GM23338 (cell line): ENCODE results near the gene A3GALT2. TPM values are rescaled to one million over a fixed set of nuclear protein-coding genes. Genes with fewer than 3 reads are reported as not detected.

Experiments used
- ATAC-seq: fragments of 200-7000 bp; cut with Tn5 transposase; 3 replicates; pipeline ENCODE4 v1.9.1; 2020
- DNase-seq: peaks from one replicate; pipeline ENCODE4 v3.0.0-alpha.2; 2015; ENCODE audit warnings: low spot score
- H2AFZ ChIP-seq: fragments of 200-600 bp; sonication (generic); 2 replicates; pipeline ENCODE4 v1.8.0; 2016; ENCODE audit warnings: antibody characterized with exemption, mild to moderate bottlenecking, moderate library complexity
- H3F3A ChIP-seq: fragments of 200-600 bp; sonication (generic); replicated peaks from 2 replicates; pipeline ENCODE4 v1.8.0; 2017; ENCODE audit warnings: antibody characterized with exemption, mixed run types, low read depth
- H3K27ac ChIP-seq: fragments of 200-600 bp; sonication (generic); 2 replicates; pipeline ENCODE4 v1.6.1; 2016; ENCODE audit warnings: low read depth
- H3K27me3 ChIP-seq: fragments of 200-600 bp; sonication (generic); 2 replicates; pipeline ENCODE4 v1.8.0; 2016; ENCODE audit warnings: mild to moderate bottlenecking, mixed run types, moderate library complexity; ENCODE audit not compliant: insufficient read depth
- H3K36me3 ChIP-seq: fragments of 200-600 bp; sonication (generic); 2 replicates; pipeline ENCODE4 v1.8.0; 2016; ENCODE audit warnings: mild to moderate bottlenecking; ENCODE audit not compliant: insufficient read depth
- H3K4me1 ChIP-seq: fragments of 200-600 bp; sonication (generic); 2 replicates; pipeline ENCODE4 v1.8.0; 2016; ENCODE audit warnings: mild to moderate bottlenecking, moderate library complexity; ENCODE audit not compliant: insufficient read depth
- H3K4me2 ChIP-seq: fragments of 200-600 bp; sonication (generic); 2 replicates; pipeline ENCODE4 v1.7.1; 2017; ENCODE audit warnings: mixed run types
- H3K4me3 ChIP-seq: fragments of 200-600 bp; sonication (generic); 2 replicates; pipeline ENCODE4 v1.6.1; 2016; ENCODE audit warnings: mixed run types
- H3K79me2 ChIP-seq: fragments of 200-600 bp; sonication (generic); replicated peaks from 2 replicates; pipeline ENCODE4 v1.8.0; 2017; ENCODE audit warnings: mild to moderate bottlenecking; ENCODE audit not compliant: insufficient read depth
- H3K9me2 ChIP-seq: fragments of 200-600 bp; sonication (generic); 2 replicates; pipeline ENCODE4 v1.8.0; 2017; ENCODE audit not compliant: insufficient read depth
- H4K20me1 ChIP-seq: fragments of 200-600 bp; sonication (generic); replicated peaks from 2 replicates; pipeline ENCODE4 v1.8.0; 2017; ENCODE audit warnings: mild to moderate bottlenecking; ENCODE audit not compliant: insufficient read depth
- H3K27ac Mint-ChIP-seq: 2 replicates; pipeline ENCODE4 v1.8.0; 2020; ENCODE audit warnings: inconsistent platforms, mild to moderate bottlenecking, moderate library complexity, mixed read lengths
- H3K27me3 Mint-ChIP-seq: 3 replicates; pipeline ENCODE4 v1.8.0; 2022; ENCODE audit warnings: low read depth, mild to moderate bottlenecking, moderate library complexity, mixed read lengths, inconsistent platforms; ENCODE audit not compliant: insufficient read depth, poor library complexity
- H3K36me3 Mint-ChIP-seq: 3 replicates; pipeline ENCODE4 v1.8.0; 2021; ENCODE audit warnings: low read depth, mild to moderate bottlenecking, inconsistent platforms, moderate library complexity, mixed read lengths
- H3K4me1 Mint-ChIP-seq: 3 replicates; pipeline ENCODE4 v1.8.0; 2020; ENCODE audit warnings: mild to moderate bottlenecking, inconsistent platforms, mixed read lengths
- H3K4me3 Mint-ChIP-seq: 3 replicates; pipeline ENCODE4 v1.8.0; 2021; ENCODE audit warnings: moderate library complexity, mild to moderate bottlenecking, inconsistent platforms, mixed read lengths
- H3K9me3 Mint-ChIP-seq: 3 replicates; pipeline ENCODE4 v1.8.0; 2020; ENCODE audit warnings: moderate library complexity, mild to moderate bottlenecking, inconsistent platforms, mixed read lengths
- ZNF462 ChIP-seq: fragments of 250-450 bp; sonication (Bioruptor Pico); IDR thresholded peaks from 2 replicates; pipeline ENCODE4 v1.5.0; 2020; ENCODE audit warnings: mild to moderate bottlenecking, moderate library complexity
- polyA plus RNA-seq: library from polyadenylated mRNA; unstranded; fragments of >200 nt; fragmentation: Nextera tagmentation; extraction: Ambion mirVana; gene quantifications from 2 replicates; pipeline ENCODE4 v1.2.1, GENCODE V29; 2016
- total RNA-seq: library from RNA; depleted of rRNA; stranded (reverse); fragments of >200 nt; shearing (Covaris generic); gene quantifications from 2 replicates; pipeline ENCODE4 v1.2.3, GENCODE V29; 2014
- TF ChIP-seq, protein P1 (sequence below): IDR thresholded peaks from one replicate; pipeline ENCODE4 v1.6.1; 2018; ENCODE audit warnings: antibody characterized with exemption; ENCODE audit not compliant: unreplicated experiment

Gene A3GALT2
- total and polyA plus RNA-seq, 2 experiments from 2014 or later: not detected

DNA sequence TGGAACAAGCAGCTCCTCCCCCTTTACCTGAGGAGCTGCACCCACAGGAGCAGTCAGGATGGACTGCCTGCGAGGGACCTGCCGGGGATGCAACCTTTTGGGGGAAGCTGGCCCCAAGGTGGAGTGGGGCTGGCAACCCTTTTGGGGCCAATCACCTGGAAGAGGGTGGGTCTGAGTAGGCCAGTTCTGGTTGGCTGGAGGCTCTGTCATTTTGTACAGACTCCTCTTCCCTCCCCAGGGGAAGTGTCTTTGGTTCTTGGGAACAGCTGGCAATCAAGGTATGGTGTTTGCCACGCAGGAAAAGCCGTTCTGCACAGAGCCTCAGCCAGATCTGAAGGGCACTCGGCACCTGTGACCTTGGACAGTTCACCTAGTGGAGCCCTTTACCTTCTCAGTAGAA lies 280 bp upstream of the A3GALT2 start:
- ATAC-seq (peak; percentile 15; the same call in 2 of the 3 replicates), DNase-seq (no peak)
- no peak overlapping the region for H3K4me3 ChIP-seq
- H3K27ac ChIP-seq: no peak overlapping the region
- no peaks in the 10 kb centered on the region for H3K9me2 ChIP-seq
- H2AFZ ChIP-seq: no peak overlapping the region
- no peaks in the 10 kb centered on the region for H3K27me3 ChIP-seq
- H3K4me1 Mint-ChIP-seq: peaks cover 17% of the 10 kb centered on the region
- no peak overlapping the region for H3K4me2 ChIP-seq
- TF ChIP-seq, protein P1, sequence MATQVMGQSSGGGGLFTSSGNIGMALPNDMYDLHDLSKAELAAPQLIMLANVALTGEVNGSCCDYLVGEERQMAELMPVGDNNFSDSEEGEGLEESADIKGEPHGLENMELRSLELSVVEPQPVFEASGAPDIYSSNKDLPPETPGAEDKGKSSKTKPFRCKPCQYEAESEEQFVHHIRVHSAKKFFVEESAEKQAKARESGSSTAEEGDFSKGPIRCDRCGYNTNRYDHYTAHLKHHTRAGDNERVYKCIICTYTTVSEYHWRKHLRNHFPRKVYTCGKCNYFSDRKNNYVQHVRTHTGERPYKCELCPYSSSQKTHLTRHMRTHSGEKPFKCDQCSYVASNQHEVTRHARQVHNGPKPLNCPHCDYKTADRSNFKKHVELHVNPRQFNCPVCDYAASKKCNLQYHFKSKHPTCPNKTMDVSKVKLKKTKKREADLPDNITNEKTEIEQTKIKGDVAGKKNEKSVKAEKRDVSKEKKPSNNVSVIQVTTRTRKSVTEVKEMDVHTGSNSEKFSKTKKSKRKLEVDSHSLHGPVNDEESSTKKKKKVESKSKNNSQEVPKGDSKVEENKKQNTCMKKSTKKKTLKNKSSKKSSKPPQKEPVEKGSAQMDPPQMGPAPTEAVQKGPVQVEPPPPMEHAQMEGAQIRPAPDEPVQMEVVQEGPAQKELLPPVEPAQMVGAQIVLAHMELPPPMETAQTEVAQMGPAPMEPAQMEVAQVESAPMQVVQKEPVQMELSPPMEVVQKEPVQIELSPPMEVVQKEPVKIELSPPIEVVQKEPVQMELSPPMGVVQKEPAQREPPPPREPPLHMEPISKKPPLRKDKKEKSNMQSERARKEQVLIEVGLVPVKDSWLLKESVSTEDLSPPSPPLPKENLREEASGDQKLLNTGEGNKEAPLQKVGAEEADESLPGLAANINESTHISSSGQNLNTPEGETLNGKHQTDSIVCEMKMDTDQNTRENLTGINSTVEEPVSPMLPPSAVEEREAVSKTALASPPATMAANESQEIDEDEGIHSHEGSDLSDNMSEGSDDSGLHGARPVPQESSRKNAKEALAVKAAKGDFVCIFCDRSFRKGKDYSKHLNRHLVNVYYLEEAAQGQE: no peak
- no peak for TF ChIP-seq ZNF462
- no peaks in the 10 kb centered on the region for H3F3A ChIP-seq
- H3K36me3 ChIP-seq: no peaks in the 10 kb centered on the region
- H3K27me3 Mint-ChIP-seq: peaks cover 5% of the 10 kb centered on the region
- H3K36me3 Mint-ChIP-seq: no peaks in the 10 kb centered on the region
- no peaks in the 10 kb centered on the region for H3K9me3 Mint-ChIP-seq
- no peaks in the 10 kb centered on the region for H3K4me1 ChIP-seq
- no peak overlapping the region for H3K4me3 Mint-ChIP-seq
- H4K20me1 ChIP-seq: no peaks in the 10 kb centered on the region; the same call in 1 of the 2 replicates
- H3K27ac Mint-ChIP-seq: no peak overlapping the region
- no peaks in the 10 kb centered on the region for H3K79me2 ChIP-seq
